NCI-H1092 treated with DMSO at 0.1 percent for 48 hours (cell line): Measurements from ENCODE around the gene HOXD9.

Source experiments
- DNase-seq: peaks from one replicate; lab custom pipeline; 2025; lab: John Stamatoyannopoulos, UW

Gene HOXD9

GRCh38 chr2:176137906-176138305 lies 15.4 kb downstream of the HOXD9 start:
- no peak for DNase-seq

GRCh38 chr2:176138526-176138922 lies 16.0 kb downstream of the HOXD9 start:
- no peak for DNase-seq

DNA sequence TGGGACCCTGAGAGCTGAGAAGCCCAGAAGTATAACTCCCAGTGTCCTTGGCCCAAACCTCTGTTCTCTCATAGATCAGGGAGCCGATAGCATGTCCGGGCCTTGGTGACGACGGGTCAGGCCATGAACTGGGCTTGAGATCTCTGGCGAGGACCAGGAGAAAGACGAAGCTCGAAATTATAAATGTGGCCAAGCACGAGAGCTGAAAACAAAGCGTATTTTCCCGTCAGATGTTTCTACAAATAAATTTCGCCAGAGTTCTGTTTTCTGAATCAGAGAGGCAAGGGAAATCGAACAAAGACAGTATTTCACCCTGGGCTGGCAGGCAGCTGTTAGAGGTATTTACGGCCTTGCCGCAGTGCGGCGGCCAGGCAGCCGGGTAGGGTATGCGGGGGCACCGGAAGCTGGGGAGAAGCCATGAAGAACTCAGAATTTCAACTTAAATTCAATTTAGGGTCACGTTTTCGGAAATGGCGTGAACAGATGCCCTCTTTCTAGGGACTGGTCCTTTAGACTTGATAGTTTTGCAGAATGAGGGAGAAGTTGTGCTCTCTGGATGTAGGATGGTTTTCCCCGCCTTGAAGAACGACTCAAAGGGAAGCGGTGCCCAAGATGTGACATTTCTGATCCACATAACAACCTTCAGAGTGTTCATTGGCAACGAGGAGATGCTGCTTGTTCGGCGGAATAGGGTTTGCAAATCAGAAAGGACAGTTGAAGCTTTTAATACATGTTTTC lies 16.6 kb downstream of the HOXD9 start:
- no peak for DNase-seq

DNA sequence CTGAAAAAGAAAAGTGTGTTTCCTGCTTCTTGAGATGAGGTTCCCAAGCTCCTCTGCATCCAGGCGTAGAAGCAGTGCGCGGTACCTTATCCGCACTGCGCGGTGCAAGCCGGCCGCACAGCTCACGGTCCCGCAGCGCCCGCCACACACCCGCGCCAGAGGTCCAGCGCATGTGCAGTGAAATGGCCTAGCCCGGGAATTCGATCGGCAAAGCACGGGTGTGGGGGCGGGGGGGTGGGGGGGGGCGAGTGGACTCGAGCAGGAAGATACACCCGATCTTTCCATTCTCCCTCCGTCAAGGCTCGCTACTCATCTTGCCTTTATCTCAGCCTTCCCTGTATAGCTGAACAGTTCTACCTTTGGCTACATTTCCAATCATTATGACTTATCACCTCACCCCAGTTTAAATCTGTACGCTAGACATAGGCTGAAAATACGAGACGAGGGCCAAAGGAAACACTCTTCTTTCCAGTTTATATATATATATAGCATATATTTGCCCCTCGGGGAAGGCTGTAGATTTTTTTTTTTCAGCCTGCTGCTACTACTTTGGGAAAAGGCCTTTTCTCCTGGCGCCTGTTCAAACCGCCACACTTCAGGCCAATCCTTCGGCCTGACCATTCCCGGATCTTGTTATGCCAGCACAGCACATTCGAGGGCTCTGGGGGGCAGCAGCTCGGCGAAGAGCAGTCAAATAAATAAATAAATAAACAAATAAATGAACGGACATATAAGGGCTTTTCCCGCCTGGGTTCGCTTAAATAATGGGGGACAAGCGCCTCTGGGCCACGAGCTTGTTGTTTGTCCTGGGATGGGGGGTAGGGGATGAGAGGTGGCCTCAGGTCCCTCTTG lies 17.4 kb downstream of the HOXD9 start:
- DNase-seq, result no peak

DNA sequence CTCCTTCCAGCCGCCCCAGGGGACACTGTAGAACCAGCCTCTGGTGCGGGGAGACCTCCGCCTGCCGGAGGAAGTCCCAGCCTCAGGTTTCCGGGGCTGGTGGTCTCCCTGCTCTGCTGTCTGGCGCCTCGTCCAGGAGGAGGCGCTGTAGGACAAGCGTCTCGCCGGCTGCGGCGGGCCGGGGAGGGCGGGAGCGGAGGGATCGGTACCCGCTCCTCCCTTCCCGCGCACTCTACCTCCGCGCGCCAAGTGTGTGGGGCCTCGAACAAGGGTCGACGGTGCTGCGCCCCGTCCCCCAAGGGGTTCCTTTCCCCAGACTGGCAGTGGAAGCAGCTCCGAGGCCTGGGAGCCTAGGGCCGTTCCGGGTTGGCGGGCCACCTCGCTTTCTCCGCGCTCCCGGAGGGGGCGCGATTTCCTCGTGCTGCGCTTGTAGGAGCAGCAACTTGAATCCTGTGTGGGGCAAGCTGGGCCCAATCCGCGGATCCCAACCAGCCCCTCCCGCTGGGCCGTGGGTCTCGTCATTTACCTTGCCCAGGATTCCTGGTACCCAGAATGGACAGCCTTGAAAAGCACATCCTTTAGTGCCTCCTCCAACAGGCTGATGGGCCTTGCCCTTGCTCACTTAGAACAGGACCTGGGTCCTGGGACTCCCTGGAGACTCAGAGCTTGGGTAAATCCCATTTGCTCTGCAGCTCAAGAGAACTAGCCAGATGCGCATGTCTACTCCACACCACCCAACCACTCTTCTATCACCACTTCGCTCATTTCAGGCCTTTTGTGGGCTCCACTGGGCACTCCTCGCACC lies 18.2 kb downstream of the HOXD9 start:
- no peak for DNase-seq

GRCh38 chr2:176142281-176142680 lies 19.8 kb downstream of the HOXD9 start:
- no peak for DNase-seq

- no peak for DNase-seq
Observed at GRCh38 chr2:176145085-176145969, 22.8 kb downstream of the HOXD9 start.

GRCh38 chr2:176146101-176146500 lies 23.6 kb downstream of the HOXD9 start:
- DNase-seq, result no peak

GRCh38 chr2:176146645-176147044 lies 24.1 kb downstream of the HOXD9 start:
- DNase-seq, result no peak

GRCh38 chr2:176147210-176147799 lies 24.8 kb downstream of the HOXD9 start:
- no peak for DNase-seq

DNA sequence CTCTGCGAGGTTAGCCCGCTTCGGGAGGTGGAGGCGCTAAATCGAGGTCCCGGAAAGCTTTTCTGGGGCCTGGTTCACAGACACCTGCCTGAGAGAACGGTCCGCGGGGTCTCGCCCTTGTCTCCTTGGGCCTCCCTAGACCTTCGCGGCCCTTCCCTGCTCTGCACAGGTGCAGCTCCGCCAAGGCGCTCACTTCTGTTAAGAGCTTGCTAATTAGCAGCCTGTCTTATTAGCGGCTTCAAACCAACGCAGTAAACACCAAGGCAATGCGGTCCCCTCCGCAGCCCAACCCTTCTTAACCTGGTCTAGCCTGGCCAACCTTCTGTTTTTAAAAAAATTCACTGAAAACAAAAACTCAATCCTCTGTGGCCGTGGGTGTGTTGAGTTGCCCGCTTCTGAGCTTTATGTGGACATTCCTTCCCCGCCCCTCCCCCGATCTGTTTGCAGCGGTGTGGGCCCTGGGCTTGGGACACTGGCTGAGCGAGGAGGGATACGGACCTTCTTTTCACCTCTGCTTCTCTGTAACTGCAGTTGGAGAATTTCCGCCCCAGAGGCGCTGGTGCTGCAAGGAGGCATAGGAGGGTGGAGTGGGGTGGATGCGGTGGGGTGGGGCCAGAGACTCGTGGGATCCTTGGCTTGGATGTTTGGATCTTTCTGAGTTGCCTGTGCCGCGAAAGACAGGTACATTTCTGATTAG lies 25.4 kb downstream of the HOXD9 start:
- DNase-seq, result no peak

DNA sequence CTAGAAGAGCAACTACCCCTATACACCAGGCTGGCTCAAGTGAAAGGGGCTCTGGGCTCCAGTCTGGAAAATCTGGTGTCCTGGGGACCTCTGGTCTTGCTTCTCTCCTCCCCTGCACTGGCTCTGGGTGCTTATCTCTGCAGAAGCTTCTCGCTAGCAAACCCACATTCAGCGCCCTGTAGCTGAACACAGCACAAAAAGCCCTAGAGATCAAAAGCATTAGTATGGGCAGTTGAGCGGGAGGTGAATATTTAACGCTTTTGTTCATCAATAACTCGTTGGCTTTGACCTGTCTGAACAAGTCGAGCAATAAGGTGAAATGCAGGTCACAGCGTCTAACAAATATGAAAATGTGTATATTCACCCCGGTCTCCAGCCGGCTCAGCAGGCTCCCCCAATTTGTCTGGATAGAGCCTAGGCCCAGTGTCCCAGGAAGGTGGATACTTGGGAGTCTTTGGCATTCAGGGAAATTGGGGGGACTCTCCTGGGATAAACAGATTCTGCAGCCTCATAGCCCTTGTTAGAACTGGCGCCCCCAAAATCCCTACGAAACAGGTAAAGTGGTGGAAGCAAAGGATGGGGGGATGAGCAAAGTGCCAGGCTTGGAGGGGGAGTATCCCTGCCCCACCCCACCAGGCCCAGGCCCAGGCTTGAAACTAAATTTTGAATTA lies 26.4 kb downstream of the HOXD9 start:
- DNase-seq, result no peak

GRCh38 chr2:176149481-176149938 lies 27.0 kb downstream of the HOXD9 start:
- no peak for DNase-seq

DNA sequence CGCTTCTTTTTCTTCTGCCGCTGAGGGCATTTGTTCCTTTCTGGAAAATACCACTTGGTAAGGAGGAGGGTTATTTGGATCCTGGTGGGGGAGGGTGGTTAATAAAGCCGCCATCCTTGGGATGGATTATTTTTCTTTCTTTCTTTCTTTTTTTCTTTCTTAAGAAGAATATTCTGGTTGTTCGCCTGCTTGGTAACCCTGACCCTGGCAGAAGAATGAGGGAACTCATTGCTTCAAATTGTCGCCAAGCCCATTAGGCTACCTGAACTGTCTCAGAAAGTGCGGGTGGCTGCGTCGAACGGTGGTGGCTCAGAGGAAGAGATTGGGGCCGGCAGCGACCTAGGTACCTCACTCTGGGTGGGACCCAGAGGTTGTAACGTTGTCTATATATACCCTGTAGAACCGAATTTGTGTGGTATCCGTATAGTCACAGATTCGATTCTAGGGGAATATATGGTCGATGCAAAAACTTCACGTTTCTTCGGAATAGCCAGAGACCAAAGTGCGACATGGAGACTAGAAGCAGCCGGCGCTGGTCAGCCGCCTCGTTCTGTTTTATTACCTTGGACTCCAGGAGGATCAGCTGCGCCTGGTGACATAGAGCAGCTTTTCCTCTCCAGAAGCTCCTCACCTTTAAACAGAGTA lies 27.5 kb downstream of the HOXD9 start:
- DNase-seq, result no peak

- DNase-seq, result no peak
Observed at GRCh38 chr2:176150584-176151441, 28.3 kb downstream of the HOXD9 start.

DNA sequence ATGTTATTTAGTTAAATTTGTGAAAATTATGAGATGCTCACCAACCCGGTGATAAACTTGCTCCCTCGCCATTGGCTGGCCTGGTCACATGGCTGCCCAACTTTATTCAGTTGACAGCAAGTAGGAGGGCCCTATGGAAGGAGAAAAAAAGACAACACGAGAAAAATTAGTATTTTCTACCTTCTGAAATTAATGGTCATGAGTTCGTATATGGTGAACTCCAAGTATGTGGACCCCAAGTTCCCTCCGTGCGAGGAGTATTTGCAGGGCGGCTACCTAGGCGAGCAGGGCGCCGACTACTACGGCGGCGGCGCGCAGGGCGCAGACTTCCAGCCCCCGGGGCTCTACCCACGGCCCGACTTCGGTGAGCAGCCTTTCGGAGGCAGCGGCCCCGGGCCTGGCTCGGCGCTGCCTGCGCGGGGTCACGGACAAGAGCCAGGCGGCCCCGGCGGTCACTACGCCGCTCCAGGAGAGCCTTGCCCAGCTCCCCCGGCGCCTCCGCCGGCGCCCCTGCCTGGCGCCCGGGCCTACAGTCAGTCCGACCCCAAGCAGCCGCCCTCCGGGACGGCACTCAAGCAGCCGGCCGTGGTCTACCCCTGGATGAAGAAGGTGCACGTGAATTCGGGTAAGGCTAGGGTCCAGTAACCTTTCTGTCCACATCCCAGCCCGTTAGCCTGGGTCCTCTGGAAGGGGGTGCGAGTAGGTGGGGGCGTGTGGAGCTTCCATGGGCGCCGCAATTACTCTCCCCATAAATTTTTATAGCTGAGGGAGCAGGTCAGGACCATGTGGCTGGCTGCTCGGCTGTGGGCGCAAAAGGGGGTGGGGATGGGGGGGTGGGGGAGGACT lies 29.1 kb downstream of the HOXD9 start, which contains the start of gene HOXD4:
TSS of gene HOXD4 (plus strand) at position 109 of the 846 bp plus-strand sequence. CDS start at position 193, 84 bp downstream.
- DNase-seq, result no peak
